ENCODE measurements around the gene MUS81.

- TF ChIP-seq ZNF274 (IDR thresholded peaks at IDR 0.05; ENCODE audit: low read depth, low read length) (no peak), YY1 (IDR thresholded peaks at IDR 0.05; ENCODE audit: insufficient read depth, insufficient read length) (no peak)
Measured at GRCh38 chr11:65896034-65896999, 36.1 kb downstream of the MUS81 start.

Data from NT2/D1 (cell line).